PC-3 (cell line): ENCODE measurements around the gene ATF7IP. TPM values are rescaled to one million over a fixed set of nuclear protein-coding genes. Genes with fewer than 3 reads are reported as not detected.
"Not testable (repeated sequence)": the region's sequence is repeated elsewhere in the genome, so short reads cannot be mapped to it uniquely, and the experiment has no call there.

ENCODE experiments used
- ATAC-seq: fragments of 200-7000 bp; cut with Tn5 transposase; 2 replicates; pipeline ENCODE4 v1.9.1; 2020; ENCODE audit warnings: mild to moderate bottlenecking, moderate library complexity
- BruUV-seq: library from RNA; stranded (reverse); fragments of 400-500 nt; replicated peaks from 2 replicates; lab custom pipeline; 2021; lab: Mats Ljungman, UMichigan
- CTCF ChIA-PET: fragments of 300-600 bp; sonication (Branson Sonifier 250); formaldehyde crosslinking; loops from one replicate; lab custom pipeline; 2022; ENCODE audit warnings: antibody characterized with exemption; lab: Charles Lee
- POLR2A ChIA-PET: fragments of 300-600 bp; sonication (Branson Sonifier 250); formaldehyde crosslinking; loops from one replicate; lab custom pipeline; 2022; ENCODE audit warnings: antibody characterized with exemption; ENCODE audit not compliant: unreplicated experiment; lab: Charles Lee
- DNase-seq: peaks from one replicate; pipeline ENCODE4 v3.0.0-alpha.2; 2015
- H2AFZ ChIP-seq: fragments of 300-600 bp; sonication (generic); 2 replicates; pipeline ENCODE4 v1.6.0; 2016; ENCODE audit warnings: antibody characterized with exemption, low read length
- H3F3A ChIP-seq: fragments of 300-600 bp; sonication (generic); one replicate; pipeline ENCODE4 v1.6.0; 2017; ENCODE audit warnings: antibody characterized with exemption, low read length, control low read depth, mild to moderate bottlenecking; ENCODE audit not compliant: unreplicated experiment
- H3K27ac ChIP-seq: fragments of 300-600 bp; sonication (generic); 2 replicates; pipeline ENCODE4 v1.5.1; 2016; ENCODE audit warnings: mild to moderate bottlenecking, low read length
- H3K27me3 ChIP-seq: fragments of 300-600 bp; sonication (generic); 2 replicates; pipeline ENCODE4 v1.6.1; 2016; ENCODE audit warnings: low read length, mixed read lengths
- H3K36me3 ChIP-seq: fragments of 300-600 bp; sonication (generic); 2 replicates; pipeline ENCODE4 v1.6.1; 2016; ENCODE audit warnings: low read depth, mixed run types, low read length, mixed read lengths
- H3K4me1 ChIP-seq: fragments of 300-600 bp; sonication (generic); 2 replicates; pipeline ENCODE4 v1.5.1; 2016; ENCODE audit warnings: low read length; ENCODE audit not compliant: insufficient read depth
- H3K4me2 ChIP-seq: fragments of 300-600 bp; sonication (generic); 2 replicates; pipeline ENCODE4 v1.6.0; 2016; ENCODE audit warnings: low read length
- H3K4me3 ChIP-seq: fragments of 300-600 bp; sonication (generic); 2 replicates; pipeline ENCODE4 v1.5.1; 2016; ENCODE audit warnings: mild to moderate bottlenecking, low read length, mixed read lengths
- H3K79me2 ChIP-seq: fragments of 300-600 bp; sonication (generic); 2 replicates; pipeline ENCODE4 v1.6.1; 2017; ENCODE audit warnings: low read length, mixed read lengths
- H3K9ac ChIP-seq: fragments of 300-600 bp; sonication (generic); 2 replicates; pipeline ENCODE4 v1.6.0; 2016; ENCODE audit warnings: mild to moderate bottlenecking, low read length
- H3K9me2 ChIP-seq: fragments of 300-600 bp; sonication (generic); replicated peaks from 2 replicates; pipeline ENCODE4 v1.6.1; 2016; ENCODE audit warnings: mixed run types, low read length, mixed read lengths
- H3K9me3 ChIP-seq: fragments of 300-600 bp; sonication (generic); 2 replicates; pipeline ENCODE4 v1.6.1; 2016; ENCODE audit warnings: low read length, mixed read lengths
- H4K20me1 ChIP-seq: fragments of 300-600 bp; sonication (generic); 2 replicates; pipeline ENCODE4 v1.6.1; 2016; ENCODE audit warnings: low read length, mixed read lengths
- EZH2 ChIP-seq: fragments of 300-600 bp; sonication (generic); IDR thresholded peaks from one replicate; pipeline ENCODE4 v1.6.1; 2017; ENCODE audit warnings: antibody characterized with exemption, mild to moderate bottlenecking, low read length; ENCODE audit not compliant: unreplicated experiment
- EZH2phosphoT487 ChIP-seq: fragments of 300-600 bp; sonication (generic); IDR thresholded peaks from 2 replicates; pipeline ENCODE4 v1.6.1; 2018; ENCODE audit warnings: mild to moderate bottlenecking, antibody characterized with exemption, low read length, borderline replicate concordance
- intact Hi-C: fragments of 100-400 bp; cut with micrococcal nuclease; formaldehyde crosslinking; loops from 2 replicates; pipeline ENCODE4 v1.9.0; 2023
- total RNA-seq: library from RNA; depleted of rRNA; stranded (reverse); fragments of >200 nt; gene quantifications from 2 replicates; pipeline ENCODE4 v1.2.3, GENCODE V29; 2014
- TF ChIP-seq, protein P1 (sequence below): fragments of 300-600 bp; sonication (generic); conservative IDR thresholded peaks from 2 replicates; pipeline ENCODE4 v1.5.1; 2017; ENCODE audit warnings: antibody characterized with exemption, low read depth, mild to moderate bottlenecking, low read length

Gene ATF7IP
- total RNA-seq, 1 experiment from 2014 or later = 12.5 TPM

DNA sequence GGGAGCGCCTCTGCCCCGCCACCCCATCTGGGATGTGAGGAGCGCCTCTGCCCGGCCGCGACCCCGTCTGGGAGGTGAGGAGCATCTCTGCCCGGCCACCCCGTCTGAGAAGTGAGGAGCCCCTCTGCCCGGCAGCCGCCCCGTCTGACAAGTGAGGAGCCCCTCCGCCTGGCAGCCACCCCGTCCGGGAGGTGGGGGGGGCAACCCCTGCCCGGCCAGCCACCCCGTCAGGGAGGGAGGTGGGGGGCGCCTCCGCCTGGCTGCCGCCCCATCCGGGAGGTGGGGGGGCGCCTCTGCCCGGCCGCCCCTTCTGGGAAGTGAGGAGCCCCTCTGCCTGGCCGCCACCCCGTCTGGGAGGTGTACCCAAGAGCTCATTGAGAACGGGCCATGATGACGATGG lies 10.8 kb upstream of the ATF7IP start:
- CTCF ChIA-PET, ATAC-seq, H3K4me1 ChIP-seq, H3K27ac ChIP-seq, H3K9me3 ChIP-seq, H3K27me3 ChIP-seq, H3K79me2 ChIP-seq, H3K36me3 ChIP-seq, POLR2A ChIA-PET, DNase-seq, H3K4me2 ChIP-seq, H3F3A ChIP-seq, H3K9me2 ChIP-seq, intact Hi-C loops, H2AFZ ChIP-seq, BruUV-seq, H4K20me1 ChIP-seq, H3K4me3 ChIP-seq, H3K9ac ChIP-seq: not testable (repeated sequence)

DNA sequence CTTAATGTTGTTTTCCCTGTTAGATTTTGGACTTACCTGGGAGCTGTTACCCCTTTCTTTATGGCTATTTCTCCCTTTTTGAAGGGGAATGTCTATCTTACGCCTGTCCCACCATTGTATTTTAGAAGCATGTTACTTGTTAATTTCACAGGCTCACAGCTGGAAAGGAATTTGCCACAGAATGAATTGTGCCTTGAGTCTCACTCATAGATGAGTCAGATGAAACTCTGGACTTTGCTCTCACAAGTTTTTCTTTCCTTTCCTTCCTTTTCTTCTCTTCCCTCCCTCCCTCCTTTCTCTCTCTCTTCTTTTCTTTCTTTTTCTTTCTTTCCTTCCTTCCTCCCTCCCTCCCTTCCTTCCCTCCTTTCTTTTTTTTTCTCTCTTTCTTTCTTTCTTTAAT lies 9.3 kb upstream of the ATF7IP start:
- H3K36me3 ChIP-seq = no peaks in the 10 kb centered on the region
- H3K4me1 ChIP-seq = no peaks in the 10 kb centered on the region
- no peak overlapping the region for H3K27ac ChIP-seq
- H2AFZ ChIP-seq = no peak overlapping the region
- ChIA-PET CTCF (no interaction called here), POLR2A (no interaction called here)
- H3K27me3 ChIP-seq = no peaks in the 10 kb centered on the region
- no peaks in the 10 kb centered on the region for H4K20me1 ChIP-seq
- no peak overlapping the region for H3K9ac ChIP-seq
- intact Hi-C loops = no loop called here
- no TSS peak for BruUV-seq
- DNase-seq = peak; percentile 22
- H3K9me2 ChIP-seq = no peaks in the 10 kb centered on the region
- H3F3A ChIP-seq = no peaks in the 10 kb centered on the region
- TF ChIP-seq EZH2phosphoT487 = no peak
- no peak for TF ChIP-seq EZH2
- TF ChIP-seq, protein P1, sequence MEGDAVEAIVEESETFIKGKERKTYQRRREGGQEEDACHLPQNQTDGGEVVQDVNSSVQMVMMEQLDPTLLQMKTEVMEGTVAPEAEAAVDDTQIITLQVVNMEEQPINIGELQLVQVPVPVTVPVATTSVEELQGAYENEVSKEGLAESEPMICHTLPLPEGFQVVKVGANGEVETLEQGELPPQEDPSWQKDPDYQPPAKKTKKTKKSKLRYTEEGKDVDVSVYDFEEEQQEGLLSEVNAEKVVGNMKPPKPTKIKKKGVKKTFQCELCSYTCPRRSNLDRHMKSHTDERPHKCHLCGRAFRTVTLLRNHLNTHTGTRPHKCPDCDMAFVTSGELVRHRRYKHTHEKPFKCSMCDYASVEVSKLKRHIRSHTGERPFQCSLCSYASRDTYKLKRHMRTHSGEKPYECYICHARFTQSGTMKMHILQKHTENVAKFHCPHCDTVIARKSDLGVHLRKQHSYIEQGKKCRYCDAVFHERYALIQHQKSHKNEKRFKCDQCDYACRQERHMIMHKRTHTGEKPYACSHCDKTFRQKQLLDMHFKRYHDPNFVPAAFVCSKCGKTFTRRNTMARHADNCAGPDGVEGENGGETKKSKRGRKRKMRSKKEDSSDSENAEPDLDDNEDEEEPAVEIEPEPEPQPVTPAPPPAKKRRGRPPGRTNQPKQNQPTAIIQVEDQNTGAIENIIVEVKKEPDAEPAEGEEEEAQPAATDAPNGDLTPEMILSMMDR = no peak
- no peak overlapping the region for H3K4me2 ChIP-seq
- no peaks in the 10 kb centered on the region for H3K9me3 ChIP-seq
- H3K79me2 ChIP-seq = no peaks in the 10 kb centered on the region
- H3K4me3 ChIP-seq = no peak overlapping the region
- no peak for ATAC-seq

DNA sequence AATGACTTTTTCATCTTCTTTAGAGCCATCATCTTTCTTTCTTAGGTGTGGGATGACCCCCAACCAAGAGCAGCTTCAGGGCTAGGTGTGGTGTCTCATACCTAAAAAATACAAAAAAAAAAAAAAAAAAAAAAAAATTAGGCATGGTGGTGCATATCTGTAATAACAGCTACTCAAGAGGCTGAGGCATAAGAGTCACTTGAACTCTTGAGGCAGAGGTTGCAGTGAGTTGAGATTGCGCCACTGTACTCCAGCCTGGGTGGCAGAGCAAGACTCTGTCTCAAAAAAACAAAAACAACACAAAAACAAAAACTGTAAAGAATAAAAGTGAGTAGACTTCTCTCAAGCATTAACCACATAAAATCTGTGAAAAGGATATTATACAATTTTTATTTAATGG lies 8.0 kb upstream of the ATF7IP start:
- H4K20me1 ChIP-seq = no peaks in the 10 kb centered on the region
- H3K9me3 ChIP-seq = no peaks in the 10 kb centered on the region
- CTCF ChIA-PET = no interaction called here
- no peaks in the 10 kb centered on the region for H3K36me3 ChIP-seq
- POLR2A ChIA-PET = no interaction called here
- no peaks in the 10 kb centered on the region for H3K9me2 ChIP-seq
- intact Hi-C loops = no loop called here
- TF ChIP-seq EZH2 (no peak), EZH2phosphoT487 (no peak)
- TF ChIP-seq, protein P1 = no peak
- no peaks in the 10 kb centered on the region for H3K27me3 ChIP-seq
- no peaks in the 10 kb centered on the region for H3F3A ChIP-seq
- H3K27ac ChIP-seq = no peak overlapping the region
- no TSS peak for BruUV-seq
- H3K4me3 ChIP-seq = no peak overlapping the region
- no peak for ATAC-seq
- no peak overlapping the region for H3K9ac ChIP-seq
- no peaks in the 10 kb centered on the region for H3K4me1 ChIP-seq
- H2AFZ ChIP-seq = no peak overlapping the region
- DNase-seq = no peak
- H3K4me2 ChIP-seq = no peak overlapping the region
- H3K79me2 ChIP-seq = no peaks in the 10 kb centered on the region
